K562 (cell line): ENCODE measurements around the gene PAPSS2. TPM values are rescaled to one million over a fixed set of nuclear protein-coding genes. Genes with fewer than 3 reads are reported as not detected.

Experiments used
- ARID1B ChIP-seq: fragments of 450-650 bp; IDR thresholded peaks from 2 replicates; pipeline ENCODE4 v1.6.1; 2016; ENCODE audit warnings: antibody characterized with exemption, mild to moderate bottlenecking, inconsistent platforms
- E2F5 ChIP-seq: sonication (generic); formaldehyde crosslinking; IDR thresholded peaks from 2 replicates; pipeline ENCODE4 v1.8.0; 2022; ENCODE audit warnings: mild to moderate bottlenecking, missing genetic modification reagents
- ETS2 ChIP-seq: IDR thresholded peaks from 2 replicates; pipeline ENCODE4 v1.6.1; 2016; ENCODE audit warnings: borderline replicate concordance, missing genetic modification characterization, mild to moderate bottlenecking, moderate library complexity, missing compliant biosample characterization; ENCODE audit not compliant: poor library complexity, severe bottlenecking
- HNRNPLL ChIP-seq: fragments of 200-400 bp; formaldehyde crosslinking; IDR thresholded peaks from 2 replicates; pipeline ENCODE4 v1.6.1; 2017; ENCODE audit warnings: low read length, low read depth, mild to moderate bottlenecking; ENCODE audit not compliant: poor library complexity, severe bottlenecking
- IFI16 ChIP-seq: fragments of 250-450 bp; sonication (Bioruptor Pico); IDR thresholded peaks from 2 replicates; pipeline ENCODE4 v2.1.2; 2022; ENCODE audit warnings: mild to moderate bottlenecking, inconsistent platforms
- KLF6 ChIP-seq: fragments of 250-450 bp; sonication (Bioruptor Pico); IDR thresholded peaks from 2 replicates; pipeline ENCODE4 v1.4.0; 2020; ENCODE audit warnings: mild to moderate bottlenecking, moderate library complexity, borderline replicate concordance
- LEF1 ChIP-seq: fragments of 450-650 bp; IDR thresholded peaks from 2 replicates; pipeline ENCODE4 v1.6.1; 2016; ENCODE audit warnings: mild to moderate bottlenecking
- MEF2D ChIP-seq: conservative IDR thresholded peaks from 2 replicates; pipeline ENCODE4 v1.6.1; 2016; ENCODE audit warnings: low read depth, missing genetic modification characterization, missing compliant biosample characterization
- MYC ChIP-seq, 2 experiments: fragments of 250-450 bp in 1 of 2; sonication (Bioruptor Pico) in 1 of 2; IDR thresholded peaks; 2 replicates each; pipeline versions ENCODE4 v1.5.1 to v1.6.1; 2012 to 2021; ENCODE audit warnings: low read depth in 2 of 2, borderline replicate concordance in 1 of 2, improper control_type of control experiment in 1 of 2, low read length in 1 of 2, mild to moderate bottlenecking in 1 of 2, moderate library complexity in 1 of 2
- NFXL1 ChIP-seq: fragments of 450-650 bp; formaldehyde crosslinking; IDR thresholded peaks from 2 replicates; pipeline ENCODE4 v1.4.0; 2021; ENCODE audit warnings: mild to moderate bottlenecking
- NR2C1 ChIP-seq, 2 experiments: fragments of 450-650 bp; IDR thresholded peaks; 2 replicates each; pipeline ENCODE4 v1.6.1; 2017; ENCODE audit warnings: mild to moderate bottlenecking in 2 of 2, antibody characterized with exemption in 1 of 2, inconsistent platforms in 1 of 2, missing compliant biosample characterization in 1 of 2, missing genetic modification characterization in 1 of 2
- POLR2AphosphoS2 ChIP-seq: IDR thresholded peaks from 2 replicates; pipeline ENCODE4 v1.6.1; 2012; ENCODE audit warnings: low read length, improper control_type of control experiment
- POLR3G ChIP-seq: IDR thresholded peaks from 2 replicates; pipeline ENCODE4 v1.6.1; 2011; ENCODE audit not compliant: insufficient read length, insufficient replicate concordance; ENCODE audit errors: extremely low read depth
- PTTG1 ChIP-seq: fragments of 450-650 bp; IDR thresholded peaks from 2 replicates; pipeline ENCODE4 v1.6.1; 2016; ENCODE audit warnings: low read depth, mild to moderate bottlenecking, missing genetic modification characterization, missing compliant biosample characterization
- SP2 ChIP-seq: IDR thresholded peaks from 2 replicates; pipeline ENCODE4 v1.6.1; 2011; ENCODE audit warnings: mild to moderate bottlenecking, low read depth, low read length, moderate library complexity; ENCODE audit not compliant: poor library complexity, severe bottlenecking; ENCODE audit errors: extremely low read depth
- TAF7 ChIP-seq: fragments of 450-650 bp; IDR thresholded peaks from 2 replicates; pipeline ENCODE4 v1.6.1; 2016; ENCODE audit warnings: missing genetic modification characterization, missing compliant biosample characterization
- ZBTB1 ChIP-seq: sonication (generic); formaldehyde crosslinking; IDR thresholded peaks from 2 replicates; pipeline ENCODE4 v1.8.1; 2023; ENCODE audit warnings: missing genetic modification reagents, low read depth, mild to moderate bottlenecking, borderline replicate concordance
- ZKSCAN8 ChIP-seq: fragments of 200-800 bp; sonication (Bioruptor generic); IDR thresholded peaks from 2 replicates; pipeline ENCODE4 v1.6.1; 2016; ENCODE audit warnings: missing genetic modification characterization, missing compliant biosample characterization
- ZNF316 ChIP-seq: fragments of 450-650 bp; IDR thresholded peaks from 2 replicates; pipeline ENCODE4 v1.6.1; 2016
- ZNF449 ChIP-seq: fragments of 250-450 bp; sonication (Bioruptor Pico); IDR thresholded peaks from 2 replicates; pipeline ENCODE4 v1.8.0; 2022; ENCODE audit warnings: moderate library complexity, mild to moderate bottlenecking, inconsistent platforms
- ZNF639 ChIP-seq, 2 experiments: fragments of 200-800 bp in 1 of 2; sonication (Bioruptor generic) in 1 of 2; sonication (generic) in 1 of 2; formaldehyde crosslinking in 1 of 2; IDR thresholded peaks in 1 of 2; conservative IDR thresholded peaks in 1 of 2; 2 replicates each; pipeline versions ENCODE4 v1.5.0 to v1.6.1; 2016 to 2020; ENCODE audit warnings: missing compliant biosample characterization in 1 of 2, missing genetic modification characterization in 1 of 2, missing genetic modification reagents in 1 of 2
- ZSCAN29 ChIP-seq: fragments of 450-650 bp; IDR thresholded peaks from 2 replicates; pipeline ENCODE4 v1.6.1; 2017
- polyA plus RNA-seq, 8 experiments: library from polyadenylated mRNA; depleted of rRNA in 4 of 8; stranded (reverse) in 5 of 8; unstranded in 3 of 8; fragments of >200 nt; fragmentation: Nextera tagmentation in 2 of 8; fragmentation: Illumina TruSeq in 1 of 8; extraction: Ambion mirVana in 2 of 8; extraction: Trizol in 1 of 8; gene quantifications; 2 replicates each; pipeline versions ENCODE4 v1.2.1 to v1.2.3, GENCODE V29; 2011 to 2014; ENCODE audit warnings: inconsistent platforms in 1 of 8, missing spikeins in 1 of 8
- total RNA-seq, 7 experiments: library from RNA; depleted of rRNA in 6 of 7; stranded (reverse); fragments of >200 nt in 6 of 7; fragmentation: Illumina TruSeq in 2 of 7; extraction: Trizol in 2 of 7; gene quantifications; 2 replicates each; pipeline versions ENCODE4 v1.2.1 to v1.2.3, GENCODE V29; 2011 to 2021; ENCODE audit warnings: low replicate concordance in 1 of 7

Gene PAPSS2
- total and polyA plus RNA-seq, 9 of the 15 experiments (the other 6 are each of a cell fraction or from before 2014, with no cell fraction given) = 0.01 to 0.29 TPM; not detected in 7

GRCh38 chr10:87650838-87651589 lies 8.7 kb upstream of the PAPSS2 start (continued):
- TF ChIP-seq E2F5 (CRISPR knock-in tag) = no peak
- TF ChIP-seq PTTG1 (tag) = peak; percentile 75
- TF ChIP-seq TAF7 (tag) = 0 out of 2 replicates have a peak, but pooled peaks have one; percentile 11
- TF ChIP-seq ETS2 (tag) = no peak
- TF ChIP-seq ZNF449 = no peak
- TF ChIP-seq HNRNPLL = no peak
- TF ChIP-seq KLF6 = peak; percentile 80; the same call in 1 of the 2 replicates
- TF ChIP-seq POLR2AphosphoS2 = no peak
- no peak for TF ChIP-seq SP2
- TF ChIP-seq ZNF639 (CRISPR knock-in tag; conservative IDR thresholded peaks at IDR 0.05 in 1 of 2, IDR thresholded peaks at IDR 0.05 in 1 of 2) = peak in 1 of 2 experiments; percentile 71; a peak in 1 of 4 replicates
- peak; percentile 85 for TF ChIP-seq MEF2D (tag)
- no peak for TF ChIP-seq IFI16 (CRISPR knock-in tag)
- TF ChIP-seq ZSCAN29 = no peak
- no peak for TF ChIP-seq NR2C1 (IDR thresholded peaks at IDR 0.05)
- peak; percentile 76 for TF ChIP-seq NR2C1 (tag; IDR thresholded peaks at IDR 0.05)
- TF ChIP-seq ZBTB1 (CRISPR knock-in tag) = no peak
- TF ChIP-seq MYC (IDR thresholded peaks at IDR 0.05; ENCODE audit: low read depth, low read length) = no peak
- TF ChIP-seq MYC (CRISPR knock-in tag; IDR thresholded peaks at IDR 0.05; ENCODE audit: borderline replicate concordance, low read depth) = no peak
- no peak for TF ChIP-seq ZNF316
- no peak for TF ChIP-seq ARID1B
- TF ChIP-seq ZKSCAN8 = 0 out of 2 replicates have a peak, but pooled peaks have one; percentile 49
- TF ChIP-seq LEF1 = no peak
- 0 out of 2 replicates have a peak, but pooled peaks have one; percentile 59 for TF ChIP-seq NFXL1 (CRISPR knock-in tag)
- TF ChIP-seq POLR3G = no peak
